Neuronal stem cell (in vitro differentiated cells): Measurements from ENCODE around the gene PGC.

Experiments used
- DNase-seq: peaks from one replicate; pipeline ENCODE4 v3.0.0-alpha.2; 2013; ENCODE audit warnings: low spot score
- H2AFZ ChIP-seq: one replicate; pipeline ENCODE4 v1.6.1; 2013; ENCODE audit warnings: mild to moderate bottlenecking, low read length, inconsistent platforms
- H2AK5ac ChIP-seq: 2 replicates; pipeline ENCODE4 v1.6.1; 2013; ENCODE audit warnings: low read depth, mild to moderate bottlenecking, inconsistent platforms, low read length, moderate library complexity, mixed read lengths
- H2BK120ac ChIP-seq: 2 replicates; pipeline ENCODE4 v1.6.1; 2013; ENCODE audit warnings: low read depth, mild to moderate bottlenecking, inconsistent platforms, low read length, moderate library complexity, mixed read lengths
- H2BK12ac ChIP-seq: one replicate; pipeline ENCODE4 v1.6.1; 2013; ENCODE audit warnings: low read length, inconsistent platforms
- H2BK15ac ChIP-seq: 2 replicates; pipeline ENCODE4 v1.6.1; 2013; ENCODE audit warnings: mild to moderate bottlenecking, low read length, inconsistent platforms, mixed read lengths
- H2BK5ac ChIP-seq: one replicate; pipeline ENCODE4 v1.6.1; 2013; ENCODE audit warnings: inconsistent platforms, mild to moderate bottlenecking, low read length, moderate library complexity
- H3K14ac ChIP-seq: one replicate; pipeline ENCODE4 v1.6.1; 2013; ENCODE audit warnings: low read length, inconsistent platforms
- H3K18ac ChIP-seq: 2 replicates; pipeline ENCODE4 v1.6.1; 2013; ENCODE audit warnings: low read length, inconsistent platforms
- H3K23ac ChIP-seq: 2 replicates; pipeline ENCODE4 v1.6.1; 2013; ENCODE audit warnings: low read depth, mild to moderate bottlenecking, mixed read lengths, low read length, inconsistent platforms; ENCODE audit not compliant: poor library complexity
- H3K27ac ChIP-seq: replicated peaks from 3 replicates; pipeline ENCODE4 v1.5.1; 2013; ENCODE audit warnings: low read length, inconsistent platforms
- H3K27me3 ChIP-seq, 3 experiments: 2 replicates each; pipeline ENCODE4 v1.6.1; 2013; ENCODE audit warnings: low read length in 3 of 3, mild to moderate bottlenecking in 2 of 3, inconsistent platforms in 1 of 3, low read depth in 1 of 3, mixed read lengths in 1 of 3, moderate library complexity in 1 of 3; ENCODE audit not compliant: control insufficient read depth in 3 of 3, insufficient read depth in 3 of 3
- H3K36me3 ChIP-seq, 2 donors: replicated peaks in 1 of 2; 2 replicates each; pipeline ENCODE4 v1.6.1; 2013; ENCODE audit warnings: low read length in 2 of 2; ENCODE audit not compliant: control insufficient read depth in 2 of 2, insufficient read depth in 2 of 2
- H3K4ac ChIP-seq: 2 replicates; pipeline ENCODE4 v1.6.1; 2013; ENCODE audit warnings: inconsistent platforms, mild to moderate bottlenecking, low read length, moderate library complexity
- H3K4me1 ChIP-seq, 2 donors: 1 replicate in 1 of 2; 2 replicates in 1 of 2; pipeline ENCODE4 v1.6.1; 2013; ENCODE audit warnings: low read length in 2 of 2, low read depth in 1 of 2; ENCODE audit not compliant: control insufficient read depth in 2 of 2, insufficient read depth in 1 of 2
- H3K4me2 ChIP-seq: one replicate; pipeline ENCODE4 v1.6.1; 2013; ENCODE audit warnings: mild to moderate bottlenecking, low read length, inconsistent platforms; ENCODE audit not compliant: insufficient read depth, poor library complexity, severe bottlenecking
- H3K4me3 ChIP-seq, 2 donors: 2 replicates each; pipeline ENCODE4 v1.5.1; 2013; ENCODE audit warnings: low read length in 2 of 2, mild to moderate bottlenecking in 2 of 2, inconsistent platforms in 1 of 2, moderate library complexity in 1 of 2
- H3K79me1 ChIP-seq: one replicate; pipeline ENCODE4 v1.6.1; 2013; ENCODE audit warnings: low read depth, mild to moderate bottlenecking, inconsistent platforms, low read length, moderate library complexity
- H3K9ac ChIP-seq: one replicate; pipeline ENCODE4 v1.6.1; 2013; ENCODE audit warnings: mild to moderate bottlenecking, low read depth, low read length, inconsistent platforms; ENCODE audit not compliant: poor library complexity
- H3K9me3 ChIP-seq, 2 donors: replicated peaks in 1 of 2; 2 replicates each; pipeline versions ENCODE3 to v1.6.1; 2013; ENCODE audit warnings: low read length in 2 of 2, mild to moderate bottlenecking in 2 of 2, inconsistent platforms in 1 of 2, low read depth in 1 of 2, mixed read lengths in 1 of 2, moderate library complexity in 1 of 2; ENCODE audit not compliant: control insufficient read depth in 2 of 2, insufficient read depth in 1 of 2
- H4K8ac ChIP-seq: one replicate; pipeline ENCODE4 v1.6.1; 2013; ENCODE audit warnings: low read depth, mild to moderate bottlenecking, inconsistent platforms, low read length, moderate library complexity
- H4K91ac ChIP-seq: one replicate; pipeline ENCODE4 v1.6.1; 2013; ENCODE audit warnings: low read length, low read depth, mild to moderate bottlenecking, inconsistent platforms; ENCODE audit not compliant: poor library complexity
- WGBS, 2 donors: extraction: QIAGEN DNeasy Blood & Tissue Kit; methylation state at CpG; one replicate each; pipeline ENCODE4 v1.1.7; 2013; ENCODE audit warnings: missing lambda C conversion rate in 2 of 2, mixed read lengths in 1 of 2; ENCODE audit not compliant: insufficient read length in 2 of 2, insufficient replicate concordance in 1 of 2; ENCODE audit errors: extremely low coverage in 2 of 2; 5-methylcytosine and 5-hydroxymethylcytosine counted together

The PGC gene

DNA sequence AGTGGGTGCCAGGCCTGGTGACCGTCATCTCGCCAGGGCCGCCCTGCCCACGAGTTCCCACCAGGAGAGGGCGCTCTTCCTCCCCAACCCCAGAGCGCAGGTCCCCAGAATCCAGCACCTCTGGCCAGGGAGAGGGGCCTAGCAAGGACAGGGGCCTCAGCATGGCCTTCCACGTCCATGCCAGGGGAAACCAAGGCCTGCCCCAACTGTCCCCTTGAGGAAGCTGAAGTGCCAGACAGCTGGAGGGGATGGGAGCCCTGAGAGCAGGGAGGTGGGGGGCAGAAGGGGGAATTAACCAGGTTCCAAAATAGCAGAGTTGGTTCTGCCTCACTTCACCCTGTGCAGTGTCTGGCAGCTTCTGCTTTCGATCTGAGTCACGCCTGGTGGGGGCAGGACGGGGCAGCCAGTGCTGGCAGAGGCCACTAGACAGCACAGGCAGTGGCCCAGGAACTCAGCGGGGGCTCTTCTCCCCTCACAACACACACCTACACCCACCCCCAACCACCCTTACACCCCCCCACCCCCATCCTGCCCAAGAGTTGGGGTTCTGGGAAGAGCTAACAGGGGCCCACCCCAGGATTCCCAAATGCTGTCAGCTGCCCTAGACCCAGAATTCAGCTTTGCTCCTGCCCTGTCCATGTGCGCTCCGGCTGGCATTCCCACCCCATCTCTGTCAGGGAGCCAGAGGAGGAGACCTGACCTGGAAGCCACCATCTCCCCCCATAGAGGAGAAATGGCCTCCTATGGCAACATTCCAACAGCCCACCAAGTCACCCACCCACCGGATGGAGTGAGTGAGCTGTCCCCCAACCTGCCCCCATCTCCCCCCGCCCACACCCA lies 41.0 kb downstream of the PGC start:
- WGBS, 2 donors, result no CpG with 5 or more reads among the region's 15 CpGs
- no peaks in the 10 kb centered on the region for H3K4me1 ChIP-seq
- no peaks in the 10 kb centered on the region for H3K9me3 ChIP-seq
- no peak overlapping the region for H3K23ac ChIP-seq
- no peak overlapping the region for H2BK120ac ChIP-seq
- H3K4me2 ChIP-seq, result no peak overlapping the region
- no peak overlapping the region for H3K4me3 ChIP-seq
- no peak overlapping the region for H3K4ac ChIP-seq
- no peaks in the 10 kb centered on the region for H3K36me3 ChIP-seq
- no peak overlapping the region for H4K91ac ChIP-seq
- no peak overlapping the region for H2AFZ ChIP-seq
- H4K8ac ChIP-seq, result no peak overlapping the region
- peak; percentile 52 for DNase-seq
- H3K27me3 ChIP-seq, result peaks cover 0 to 40% (median 2%) of the 10 kb centered on the region in 3 experiments
- H2BK15ac ChIP-seq, result no peak overlapping the region
- no peak overlapping the region for H2BK12ac ChIP-seq
- no peak overlapping the region for H3K14ac ChIP-seq
- H3K18ac ChIP-seq, result no peak overlapping the region
- no peak overlapping the region for H2AK5ac ChIP-seq
- H3K9ac ChIP-seq, result no peak overlapping the region
- H3K79me1 ChIP-seq, result no peaks in the 10 kb centered on the region
- no peak overlapping the region for H3K27ac ChIP-seq
- no peak overlapping the region for H2BK5ac ChIP-seq

DNA sequence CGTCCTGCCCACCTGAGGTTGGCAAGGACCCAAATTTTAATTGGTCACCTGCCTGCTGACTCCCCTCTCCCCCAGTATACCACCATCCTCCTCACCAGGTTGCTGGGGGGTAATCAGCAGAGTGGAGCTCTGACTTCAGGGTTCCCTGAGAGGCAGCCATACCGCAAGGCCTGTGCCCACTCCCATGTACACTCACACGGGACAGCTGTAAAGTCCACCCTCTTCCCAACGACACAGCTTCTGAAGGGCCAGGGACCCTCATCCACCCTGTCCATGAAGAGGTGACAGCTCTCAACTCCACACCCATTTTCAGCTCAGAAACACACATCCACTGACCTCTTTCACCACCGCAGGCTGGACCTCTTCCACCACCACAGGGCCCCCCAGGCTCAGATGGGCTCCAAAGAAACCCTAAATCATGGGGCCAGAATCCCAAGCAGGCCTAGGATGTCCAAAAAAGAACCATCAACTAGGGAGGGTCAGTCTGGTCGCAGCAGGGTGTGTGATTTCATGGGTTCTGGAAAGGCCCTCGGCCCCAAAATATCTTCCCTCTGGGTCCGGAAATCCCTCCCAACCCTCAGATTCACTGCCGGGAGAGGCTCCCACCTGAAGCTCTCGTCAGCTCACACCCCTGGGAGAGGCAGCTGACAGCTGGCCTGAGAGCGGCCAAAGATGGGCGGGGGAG lies 41.7 kb downstream of the PGC start:
- no peak overlapping the region for H2BK5ac ChIP-seq
- no peak overlapping the region for H3K14ac ChIP-seq
- H3K4ac ChIP-seq, result no peak overlapping the region
- no peaks in the 10 kb centered on the region for H3K9me3 ChIP-seq
- H3K18ac ChIP-seq, result no peak overlapping the region
- peak overlapping the region; percentile 5 for H2AK5ac ChIP-seq
- peaks cover 4 to 6% of the 10 kb centered on the region in 2 donors for H3K4me1 ChIP-seq
- no peak overlapping the region for H2BK120ac ChIP-seq
- no peak overlapping the region for H4K8ac ChIP-seq
- no peaks in the 10 kb centered on the region for H3K79me1 ChIP-seq
- H3K27ac ChIP-seq, result no peak overlapping the region
- no peak overlapping the region for H3K9ac ChIP-seq
- DNase-seq, result no peak
- H3K4me2 ChIP-seq, result no peak overlapping the region
- H4K91ac ChIP-seq, result peak overlapping the region; percentile 12
- H2BK12ac ChIP-seq, result no peak overlapping the region
- H3K27me3 ChIP-seq, result peaks cover 0 to 33% (median 2%) of the 10 kb centered on the region in 3 experiments
- no peaks in the 10 kb centered on the region for H3K36me3 ChIP-seq
- H2AFZ ChIP-seq, result no peak overlapping the region
- WGBS, 2 donors, result no CpG with 5 or more reads among the region's 12 CpGs
- H3K4me3 ChIP-seq, result no peak overlapping the region
- no peak overlapping the region for H2BK15ac ChIP-seq
- H3K23ac ChIP-seq, result peak overlapping the region; percentile 23

DNA sequence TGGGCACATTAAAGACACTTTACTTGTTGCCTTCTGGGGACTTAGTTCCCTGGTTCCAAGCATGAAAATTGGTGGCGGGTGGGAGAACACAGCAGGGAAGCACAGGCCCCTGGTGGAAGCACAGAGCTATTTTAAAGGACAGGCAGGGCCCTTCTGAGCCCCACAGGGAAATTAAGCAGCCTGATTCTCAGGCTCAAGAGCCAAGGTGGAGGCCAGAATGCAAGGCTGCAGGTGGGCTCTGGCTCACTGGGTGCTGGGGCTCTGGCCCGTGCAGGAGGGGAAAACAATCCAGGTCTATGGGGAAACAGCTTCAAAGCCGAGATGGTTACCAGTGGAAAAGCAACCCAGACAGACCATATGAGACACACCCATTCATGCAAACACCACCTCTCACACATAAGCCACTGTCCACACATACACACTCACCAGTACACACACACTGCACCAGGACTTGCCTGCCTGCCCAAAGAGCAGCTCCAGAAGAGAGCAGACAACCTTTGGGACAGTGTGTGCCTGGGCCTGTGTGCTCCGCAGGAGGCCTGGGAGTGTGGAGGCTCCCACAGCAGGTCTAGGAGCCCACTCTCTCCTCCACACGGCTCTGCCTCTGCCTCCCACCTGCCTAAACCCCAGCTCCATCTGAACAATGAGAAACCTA lies 42.4 kb downstream of the PGC start:
- Histone ChIP-seq H2BK12ac (no peak overlapping the region), H3K79me1 (no peaks in the 10 kb centered on the region), H4K8ac (no peak overlapping the region), H3K4me1 (peaks cover 4 to 8% of the 10 kb centered on the region in 2 donors), H3K18ac (peak overlapping the region; percentile 15), H3K14ac (no peak overlapping the region), H2BK5ac (no peak overlapping the region), H2BK15ac (peak overlapping the region; percentile 16), H3K9ac (no peak overlapping the region), H3K36me3 (no peaks in the 10 kb centered on the region), H2BK120ac (no peak overlapping the region), H3K4me3 (no peak overlapping the region), H2AFZ (no peak overlapping the region), H3K23ac (peak overlapping the region; percentile 23), H3K4ac (no peak overlapping the region), H3K27me3 (peaks cover 0 to 27% (median 0%) of the 10 kb centered on the region in 3 experiments), H3K27ac (no peak overlapping the region), H4K91ac (no peak overlapping the region), H3K4me2 (no peak overlapping the region), H2AK5ac (peak overlapping the region; percentile 5), H3K9me3 (no peaks in the 10 kb centered on the region)
- no CpG with 5 or more reads among the region's 5 CpGs for WGBS, 2 donors
- no peak for DNase-seq

DNA sequence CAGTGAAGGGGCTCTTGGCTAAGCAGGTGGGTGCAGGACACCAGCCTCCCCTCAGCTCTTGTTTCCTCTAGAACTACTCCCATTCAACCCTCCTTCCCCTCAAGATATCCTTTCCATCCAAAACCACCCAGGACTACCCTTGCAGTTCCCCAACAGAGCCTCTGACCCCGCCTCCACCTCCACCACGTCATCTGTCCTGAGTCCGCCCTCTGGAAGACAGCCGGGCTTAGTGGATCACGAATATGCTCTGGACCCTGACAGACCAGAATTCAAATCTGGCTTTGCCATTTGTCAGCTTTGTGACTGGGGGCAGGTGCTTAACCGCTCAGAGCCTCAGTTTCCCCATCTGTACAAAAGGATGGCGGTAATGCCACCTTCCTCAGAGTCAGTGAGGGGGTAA lies 43.2 kb downstream of the PGC start:
- Histone ChIP-seq H3K9ac (no peak overlapping the region), H4K8ac (no peak overlapping the region), H2AFZ (no peak overlapping the region), H3K18ac (no peak overlapping the region), H2AK5ac (no peak overlapping the region), H2BK12ac (no peak overlapping the region), H3K4me2 (no peak overlapping the region), H3K79me1 (no peaks in the 10 kb centered on the region), H2BK5ac (no peak overlapping the region), H3K27ac (no peak overlapping the region), H3K4me3 (no peak overlapping the region), H3K9me3 (no peaks in the 10 kb centered on the region), H3K4me1 (peaks cover 4 to 9% of the 10 kb centered on the region in 2 donors), H4K91ac (no peak overlapping the region), H3K23ac (no peak overlapping the region), H3K36me3 (no peaks in the 10 kb centered on the region), H2BK15ac (no peak overlapping the region), H3K4ac (no peak overlapping the region), H2BK120ac (no peak overlapping the region), H3K14ac (no peak overlapping the region), H3K27me3 (peaks cover 0 to 27% (median 0%) of the 10 kb centered on the region in 3 experiments)
- no peak for DNase-seq
- no CpG with 5 or more reads among the region's 7 CpGs for WGBS, 2 donors
